ENCODE measurements around the gene EML1.

DNA sequence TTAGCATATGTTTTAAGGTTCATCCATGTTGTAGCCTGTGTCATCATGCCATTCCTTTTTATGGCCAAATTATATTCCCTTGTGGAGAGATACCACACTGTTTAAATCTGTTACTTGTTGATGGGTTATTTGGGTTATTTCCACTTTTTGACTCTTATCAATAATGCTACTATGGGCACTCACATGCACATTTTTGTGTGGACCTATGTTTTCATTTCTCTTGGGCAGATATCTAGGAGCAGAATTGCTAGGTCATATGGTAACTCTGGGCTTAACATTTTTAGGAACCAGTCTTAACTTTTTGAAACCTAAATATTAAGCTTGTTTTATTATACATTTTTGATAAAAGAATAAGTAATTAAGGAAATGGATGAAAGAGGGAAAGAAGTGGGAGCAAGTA, 4.0 kb downstream of the EML1 start:
- TF ChIP-seq POLR2AphosphoS5 (IDR thresholded peaks at IDR 0.05) (no peak), POLR2A (IDR thresholded peaks at IDR 0.05) (no peak), EP300 (IDR thresholded peaks at IDR 0.05) (no peak)
- TF ChIP-seq, protein P1, sequence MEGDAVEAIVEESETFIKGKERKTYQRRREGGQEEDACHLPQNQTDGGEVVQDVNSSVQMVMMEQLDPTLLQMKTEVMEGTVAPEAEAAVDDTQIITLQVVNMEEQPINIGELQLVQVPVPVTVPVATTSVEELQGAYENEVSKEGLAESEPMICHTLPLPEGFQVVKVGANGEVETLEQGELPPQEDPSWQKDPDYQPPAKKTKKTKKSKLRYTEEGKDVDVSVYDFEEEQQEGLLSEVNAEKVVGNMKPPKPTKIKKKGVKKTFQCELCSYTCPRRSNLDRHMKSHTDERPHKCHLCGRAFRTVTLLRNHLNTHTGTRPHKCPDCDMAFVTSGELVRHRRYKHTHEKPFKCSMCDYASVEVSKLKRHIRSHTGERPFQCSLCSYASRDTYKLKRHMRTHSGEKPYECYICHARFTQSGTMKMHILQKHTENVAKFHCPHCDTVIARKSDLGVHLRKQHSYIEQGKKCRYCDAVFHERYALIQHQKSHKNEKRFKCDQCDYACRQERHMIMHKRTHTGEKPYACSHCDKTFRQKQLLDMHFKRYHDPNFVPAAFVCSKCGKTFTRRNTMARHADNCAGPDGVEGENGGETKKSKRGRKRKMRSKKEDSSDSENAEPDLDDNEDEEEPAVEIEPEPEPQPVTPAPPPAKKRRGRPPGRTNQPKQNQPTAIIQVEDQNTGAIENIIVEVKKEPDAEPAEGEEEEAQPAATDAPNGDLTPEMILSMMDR (IDR thresholded peaks at IDR 0.05) = no peak

All from stomach (tissue), 4 donors.